Smooth muscle cell of the umbilical artery (primary cell): Measurements from ENCODE around the gene WNT3A. TPM values are rescaled to one million over a fixed set of nuclear protein-coding genes. Genes with fewer than 3 reads are reported as not detected.

Experiments
- total RNA-seq: library from RNA; depleted of rRNA; stranded (reverse); fragments of >200 nt; gene quantifications from 2 replicates; pipeline ENCODE4 v1.2.3, GENCODE V29; 2014

WNT3A gene
- not detected in 2 replicates for total RNA-seq

GRCh38 chr1:228006786-228007048 lies at the start of gene WNT3A:
Gene WNT3A (plus strand): TSS chr1:228006998. CDS start chr1:228007129, 131 bp downstream.

GRCh38 chr1:228082214-228082917 lies 75.6 kb downstream of the WNT3A start, which contains the start of gene ARF1:
Gene ARF1 (plus strand): TSS chr1:228082708. CDS start chr1:228097115, 14,407 bp downstream.

GRCh38 chr1:228102791-228103620 lies 96.2 kb downstream of the WNT3A start, which contains the start of gene C1orf35:
Gene C1orf35 (minus strand): TSS chr1:228103325. CDS start chr1:228103227, 98 bp downstream.

GRCh38 chr1:228109073-228109961 lies 102.5 kb downstream of the WNT3A start, which contains the start of gene MRPL55:
Gene MRPL55 (minus strand): TSS chr1:228109299. CDS start chr1:228108260, 1,039 bp downstream.

Other genes with a start within 250 kb of the WNT3A start
- gene PRSS38, start 191.3 kb upstream of the WNT3A start, total RNA-seq, result not detected in 2 replicates
- 0.30 and 0.51 TPM in 2 replicates for gene WNT9A, start 59.1 kb upstream of the WNT3A start, total RNA-seq
- gene ARF1, start 75.7 kb downstream of the WNT3A start, total RNA-seq, result 230 and 384 TPM in 2 replicates
- gene C1orf35, start 96.3 kb downstream of the WNT3A start, total RNA-seq, result 6.2 and 6.6 TPM in 2 replicates
- gene MRPL55, start 102.3 kb downstream of the WNT3A start, total RNA-seq, result 43.6 and 71.6 TPM in 2 replicates
- 252 and 379 TPM in 2 replicates for gene GUK1, start 133.3 kb downstream of the WNT3A start, total RNA-seq
- 2.1 and 3.8 TPM in 2 replicates for gene GJC2, start 142.9 kb downstream of the WNT3A start, total RNA-seq
- 4.8 and 8.3 TPM in 2 replicates for gene IBA57, start 158.8 kb downstream of the WNT3A start, total RNA-seq
- 16.6 and 32.8 TPM in 2 replicates for gene OBSCN, start 201.0 kb downstream of the WNT3A start, total RNA-seq